Neuronal stem cell (in vitro differentiated cells): ENCODE results near the gene NOC3L.

Experiments used
- DNase-seq: peaks from one replicate; pipeline ENCODE4 v3.0.0-alpha.2; 2013; ENCODE audit warnings: low spot score
- H2AFZ ChIP-seq: one replicate; pipeline ENCODE4 v1.6.1; 2013; ENCODE audit warnings: mild to moderate bottlenecking, low read length, inconsistent platforms
- H2AK5ac ChIP-seq: 2 replicates; pipeline ENCODE4 v1.6.1; 2013; ENCODE audit warnings: low read depth, mild to moderate bottlenecking, inconsistent platforms, low read length, moderate library complexity, mixed read lengths
- H2BK120ac ChIP-seq: 2 replicates; pipeline ENCODE4 v1.6.1; 2013; ENCODE audit warnings: low read depth, mild to moderate bottlenecking, inconsistent platforms, low read length, moderate library complexity, mixed read lengths
- H2BK12ac ChIP-seq: one replicate; pipeline ENCODE4 v1.6.1; 2013; ENCODE audit warnings: low read length, inconsistent platforms
- H2BK15ac ChIP-seq: 2 replicates; pipeline ENCODE4 v1.6.1; 2013; ENCODE audit warnings: mild to moderate bottlenecking, low read length, inconsistent platforms, mixed read lengths
- H2BK5ac ChIP-seq: one replicate; pipeline ENCODE4 v1.6.1; 2013; ENCODE audit warnings: inconsistent platforms, mild to moderate bottlenecking, low read length, moderate library complexity
- H3K14ac ChIP-seq: one replicate; pipeline ENCODE4 v1.6.1; 2013; ENCODE audit warnings: low read length, inconsistent platforms
- H3K18ac ChIP-seq: 2 replicates; pipeline ENCODE4 v1.6.1; 2013; ENCODE audit warnings: low read length, inconsistent platforms
- H3K23ac ChIP-seq: 2 replicates; pipeline ENCODE4 v1.6.1; 2013; ENCODE audit warnings: low read depth, mild to moderate bottlenecking, mixed read lengths, low read length, inconsistent platforms; ENCODE audit not compliant: poor library complexity
- H3K27ac ChIP-seq: replicated peaks from 3 replicates; pipeline ENCODE4 v1.5.1; 2013; ENCODE audit warnings: low read length, inconsistent platforms
- H3K27me3 ChIP-seq, 3 experiments: 2 replicates each; pipeline ENCODE4 v1.6.1; 2013; ENCODE audit warnings: low read length in 3 of 3, mild to moderate bottlenecking in 2 of 3, inconsistent platforms in 1 of 3, low read depth in 1 of 3, mixed read lengths in 1 of 3, moderate library complexity in 1 of 3; ENCODE audit not compliant: control insufficient read depth in 3 of 3, insufficient read depth in 3 of 3
- H3K36me3 ChIP-seq, 2 donors: replicated peaks in 1 of 2; 2 replicates each; pipeline ENCODE4 v1.6.1; 2013; ENCODE audit warnings: low read length in 2 of 2; ENCODE audit not compliant: control insufficient read depth in 2 of 2, insufficient read depth in 2 of 2
- H3K4ac ChIP-seq: 2 replicates; pipeline ENCODE4 v1.6.1; 2013; ENCODE audit warnings: inconsistent platforms, mild to moderate bottlenecking, low read length, moderate library complexity
- H3K4me1 ChIP-seq, 2 donors: 1 replicate in 1 of 2; 2 replicates in 1 of 2; pipeline ENCODE4 v1.6.1; 2013; ENCODE audit warnings: low read length in 2 of 2, low read depth in 1 of 2; ENCODE audit not compliant: control insufficient read depth in 2 of 2, insufficient read depth in 1 of 2
- H3K4me2 ChIP-seq: one replicate; pipeline ENCODE4 v1.6.1; 2013; ENCODE audit warnings: mild to moderate bottlenecking, low read length, inconsistent platforms; ENCODE audit not compliant: insufficient read depth, poor library complexity, severe bottlenecking
- H3K4me3 ChIP-seq, 2 donors: 2 replicates each; pipeline ENCODE4 v1.5.1; 2013; ENCODE audit warnings: low read length in 2 of 2, mild to moderate bottlenecking in 2 of 2, inconsistent platforms in 1 of 2, moderate library complexity in 1 of 2
- H3K79me1 ChIP-seq: one replicate; pipeline ENCODE4 v1.6.1; 2013; ENCODE audit warnings: low read depth, mild to moderate bottlenecking, inconsistent platforms, low read length, moderate library complexity
- H3K9ac ChIP-seq: one replicate; pipeline ENCODE4 v1.6.1; 2013; ENCODE audit warnings: mild to moderate bottlenecking, low read depth, low read length, inconsistent platforms; ENCODE audit not compliant: poor library complexity
- H3K9me3 ChIP-seq, 2 donors: replicated peaks in 1 of 2; 2 replicates each; pipeline versions ENCODE3 to v1.6.1; 2013; ENCODE audit warnings: low read length in 2 of 2, mild to moderate bottlenecking in 2 of 2, inconsistent platforms in 1 of 2, low read depth in 1 of 2, mixed read lengths in 1 of 2, moderate library complexity in 1 of 2; ENCODE audit not compliant: control insufficient read depth in 2 of 2, insufficient read depth in 1 of 2
- H4K8ac ChIP-seq: one replicate; pipeline ENCODE4 v1.6.1; 2013; ENCODE audit warnings: low read depth, mild to moderate bottlenecking, inconsistent platforms, low read length, moderate library complexity
- H4K91ac ChIP-seq: one replicate; pipeline ENCODE4 v1.6.1; 2013; ENCODE audit warnings: low read length, low read depth, mild to moderate bottlenecking, inconsistent platforms; ENCODE audit not compliant: poor library complexity
- WGBS, 2 donors: extraction: QIAGEN DNeasy Blood & Tissue Kit; methylation state at CpG; one replicate each; pipeline ENCODE4 v1.1.7; 2013; ENCODE audit warnings: missing lambda C conversion rate in 2 of 2, mixed read lengths in 1 of 2; ENCODE audit not compliant: insufficient read length in 2 of 2, insufficient replicate concordance in 1 of 2; ENCODE audit errors: extremely low coverage in 2 of 2; 5-methylcytosine and 5-hydroxymethylcytosine counted together

The NOC3L gene

DNA sequence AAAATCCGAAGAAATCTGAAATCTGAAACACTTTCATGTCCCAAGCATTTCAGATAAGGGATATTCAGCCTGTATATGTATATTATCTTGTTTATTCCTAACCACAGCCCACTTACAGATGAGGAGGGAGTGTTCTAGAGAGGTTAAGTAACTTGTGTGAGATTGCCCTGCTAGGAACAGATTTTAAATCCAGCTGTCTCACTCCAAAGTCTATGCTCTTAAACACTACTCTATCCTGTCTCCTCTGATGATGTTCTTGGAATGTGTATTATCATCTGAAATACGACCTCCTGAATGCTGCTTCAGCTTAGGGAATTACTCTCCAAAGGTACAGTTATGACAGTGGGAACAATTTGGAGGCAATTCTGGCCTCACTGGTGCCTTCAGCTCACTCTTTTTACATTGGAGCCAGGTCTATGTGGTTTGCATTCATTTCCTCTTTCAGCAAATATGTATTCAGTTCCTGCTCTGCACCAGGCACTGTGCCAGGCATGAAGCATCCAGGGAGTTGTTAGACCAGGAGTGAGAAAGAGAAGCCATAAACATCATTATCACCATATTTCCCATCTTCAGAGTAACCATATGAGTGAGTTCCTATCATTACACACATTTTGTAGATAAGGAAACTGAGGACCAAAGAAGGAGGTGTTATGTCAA lies 70.2 kb downstream of the NOC3L start:
- no peak for DNase-seq
- Histone ChIP-seq H2BK120ac (no peak overlapping the region), H3K79me1 (no peaks in the 10 kb centered on the region), H3K4me1 (peaks cover 5 to 8% of the 10 kb centered on the region in 2 donors), H3K4me3 (no peak overlapping the region), H2BK12ac (no peak overlapping the region), H4K91ac (no peak overlapping the region), H3K9me3 (no peaks in the 10 kb centered on the region), H3K27ac (no peak overlapping the region), H2BK5ac (no peak overlapping the region), H3K14ac (no peak overlapping the region), H2AK5ac (no peak overlapping the region), H3K27me3 (no peaks in the 10 kb centered on the region), H4K8ac (no peak overlapping the region), H3K9ac (no peak overlapping the region), H3K23ac (no peak overlapping the region), H2AFZ (no peak overlapping the region), H2BK15ac (no peak overlapping the region), H3K36me3 (no peaks in the 10 kb centered on the region), H3K4ac (no peak overlapping the region), H3K18ac (no peak overlapping the region), H3K4me2 (no peak overlapping the region)
- WGBS, 2 donors = no CpG with 5 or more reads among the region's 2 CpGs

DNA sequence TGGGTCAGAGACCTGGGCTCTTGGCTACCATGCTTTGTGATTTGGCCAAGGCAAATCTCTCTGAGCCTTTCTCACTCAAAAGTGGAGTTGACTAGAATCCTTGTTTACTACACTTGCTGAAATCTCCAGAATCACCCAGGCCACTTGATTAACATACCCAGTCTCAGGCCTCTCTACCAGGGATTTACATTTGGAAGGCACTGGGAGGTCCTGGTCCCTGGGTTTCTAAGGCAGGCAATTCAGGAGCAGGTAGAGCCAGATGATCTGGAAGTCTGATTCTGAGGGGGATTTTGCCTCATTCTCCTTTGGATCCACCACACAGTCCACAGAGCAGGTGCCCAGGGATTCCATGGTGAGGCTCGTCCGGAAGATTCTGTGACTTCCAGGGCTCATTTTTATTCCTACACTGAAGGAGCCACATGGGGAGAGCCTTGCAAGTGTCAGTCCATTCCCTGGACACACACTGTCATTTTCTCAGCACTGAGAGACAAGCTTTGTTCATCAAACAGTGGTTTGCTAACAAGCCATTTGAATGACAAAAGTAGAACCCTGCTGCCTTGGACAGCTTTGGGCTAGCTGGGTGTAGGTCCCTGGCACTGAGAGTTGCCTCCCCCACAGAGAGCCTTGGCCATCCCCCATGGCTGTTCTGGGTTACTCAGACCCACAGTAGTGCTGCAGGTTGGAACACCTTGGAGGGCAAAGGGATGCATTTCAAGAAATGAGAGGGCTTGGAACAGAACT lies 74.2 kb downstream of the NOC3L start:
- Histone ChIP-seq H2BK120ac (no peak overlapping the region), H2AK5ac (no peak overlapping the region), H3K36me3 (no peaks in the 10 kb centered on the region), H3K27me3 (no peaks in the 10 kb centered on the region), H3K23ac (no peak overlapping the region), H2AFZ (peak overlapping the region; percentile 62), H2BK15ac (no peak overlapping the region), H4K8ac (no peak overlapping the region), H2BK5ac (no peak overlapping the region), H4K91ac (no peak overlapping the region), H3K18ac (no peak overlapping the region), H3K4me3 (no peak overlapping the region), H3K9me3 (no peaks in the 10 kb centered on the region), H3K14ac (no peak overlapping the region), H3K27ac (no peak overlapping the region), H2BK12ac (no peak overlapping the region), H3K4me2 (no peak overlapping the region), H3K79me1 (no peaks in the 10 kb centered on the region), H3K4me1 (peaks cover 7 to 8% of the 10 kb centered on the region in 2 donors), H3K9ac (no peak overlapping the region), H3K4ac (no peak overlapping the region)
- DNase-seq = no peak
- no CpG with 5 or more reads among the region's 2 CpGs for WGBS, 2 donors

DNA sequence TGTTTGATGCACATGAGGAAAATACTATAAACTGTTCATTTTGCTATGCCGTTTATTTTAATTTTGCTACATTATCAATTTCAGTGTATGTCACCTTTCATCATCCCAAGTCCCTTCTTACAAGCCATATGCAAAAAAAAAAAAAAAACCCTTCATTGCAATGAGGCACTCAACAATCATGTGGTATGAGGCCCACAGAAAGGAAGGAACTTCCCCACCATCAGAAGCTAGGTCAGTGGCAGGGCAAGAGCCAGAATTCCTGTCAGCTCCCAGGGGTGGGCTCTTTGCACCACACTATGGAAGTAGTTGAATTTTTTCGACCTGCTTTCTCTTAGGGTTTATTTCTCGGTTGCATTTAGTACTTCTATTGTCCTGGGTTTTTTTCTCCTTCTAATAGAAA lies 75.4 kb downstream of the NOC3L start:
- Histone ChIP-seq H3K4me3 (no peak overlapping the region), H4K91ac (no peak overlapping the region), H3K23ac (no peak overlapping the region), H2BK12ac (no peak overlapping the region), H3K14ac (no peak overlapping the region), H3K4ac (no peak overlapping the region), H3K4me1 (peaks cover 7 to 8% of the 10 kb centered on the region in 2 donors), H2AFZ (no peak overlapping the region), H3K9ac (no peak overlapping the region), H3K79me1 (no peaks in the 10 kb centered on the region), H3K36me3 (no peaks in the 10 kb centered on the region), H3K18ac (no peak overlapping the region), H2BK15ac (no peak overlapping the region), H3K9me3 (no peaks in the 10 kb centered on the region), H3K4me2 (no peak overlapping the region), H3K27ac (no peak overlapping the region), H4K8ac (no peak overlapping the region), H2BK120ac (no peak overlapping the region), H2BK5ac (no peak overlapping the region), H3K27me3 (no peaks in the 10 kb centered on the region), H2AK5ac (no peak overlapping the region)
- no CpG with 5 or more reads among the region's 3 CpGs for WGBS, 2 donors
- DNase-seq = no peak

DNA sequence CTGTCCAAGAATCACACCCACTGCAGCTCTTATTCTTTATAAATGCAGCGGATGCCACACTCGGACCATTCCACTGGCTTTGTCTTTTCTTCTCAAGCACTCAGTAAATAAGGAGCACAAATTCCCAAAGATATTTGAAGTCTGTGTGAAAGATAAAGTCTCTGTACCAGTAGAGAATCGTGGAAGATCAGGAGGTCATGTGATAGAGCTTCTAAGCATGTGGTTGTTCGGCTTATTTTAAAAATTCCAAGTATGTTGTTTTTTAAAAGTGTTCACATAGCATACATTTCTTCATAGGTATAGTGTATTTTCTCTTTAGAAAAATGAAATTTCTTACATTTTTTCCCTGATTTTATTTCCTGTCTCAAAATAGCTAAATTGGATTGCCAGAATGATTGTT lies 75.8 kb downstream of the NOC3L start:
- no peak overlapping the region for H2BK15ac ChIP-seq
- H3K36me3 ChIP-seq = no peaks in the 10 kb centered on the region
- no peak overlapping the region for H3K4me2 ChIP-seq
- no peak overlapping the region for H4K8ac ChIP-seq
- no peak overlapping the region for H3K23ac ChIP-seq
- WGBS, 2 donors = no CpG with 5 or more reads among the region's 4 CpGs
- peaks cover 7 to 8% of the 10 kb centered on the region in 2 donors for H3K4me1 ChIP-seq
- H3K9ac ChIP-seq = no peak overlapping the region
- no peak for DNase-seq
- H3K14ac ChIP-seq = no peak overlapping the region
- H2AK5ac ChIP-seq = no peak overlapping the region
- H2BK120ac ChIP-seq = no peak overlapping the region
- H2BK12ac ChIP-seq = no peak overlapping the region
- no peak overlapping the region for H3K4me3 ChIP-seq
- H3K9me3 ChIP-seq = no peaks in the 10 kb centered on the region
- H3K27me3 ChIP-seq = no peaks in the 10 kb centered on the region
- H3K18ac ChIP-seq = no peak overlapping the region
- H4K91ac ChIP-seq = no peak overlapping the region
- no peak overlapping the region for H2BK5ac ChIP-seq
- no peaks in the 10 kb centered on the region for H3K79me1 ChIP-seq
- H2AFZ ChIP-seq = no peak overlapping the region
- no peak overlapping the region for H3K4ac ChIP-seq
- H3K27ac ChIP-seq = no peak overlapping the region
